ENCODE measurements around the gene CCDC3. TPM values are rescaled to one million over a fixed set of nuclear protein-coding genes. Genes with fewer than 3 reads are reported as not detected.

The CCDC3 gene
- total RNA-seq, 3 donors from 2014 or later (not counting 1 experiment from before 2014, with no cell fraction given): 0.21 to 0.23 (median 0.23) TPM

GRCh38 chr10:12969951-12970350 is 31.6 kb downstream of the CCDC3 start:
- no peak for DNase-seq
- no peak overlapping the region for H3K27ac Mint-ChIP-seq
- intact Hi-C loops (cut with micrococcal nuclease): no loop called here
- H3K4me3 Mint-ChIP-seq: no peak overlapping the region
- no peaks in the 10 kb centered on the region for H3K27me3 ChIP-seq (ENCODE audit: control insufficient read depth, insufficient read depth, low read length)
- TF ChIP-seq CTCF (IDR thresholded peaks at IDR 0.05): no peak
- H3K27ac ChIP-seq (ENCODE audit: low read length): no peak overlapping the region
- H3K36me3 ChIP-seq (ENCODE audit: control insufficient read depth, insufficient read depth, low read length): no peaks in the 10 kb centered on the region
- H3K9me3 ChIP-seq (ENCODE audit: control insufficient read depth, insufficient read depth, low read length): peaks cover 5% of the 10 kb centered on the region
- H3K36me3 Mint-ChIP-seq: no peaks in the 10 kb centered on the region
- peaks cover 6 to 9% of the 10 kb centered on the region in 2 donors for H3K27me3 Mint-ChIP-seq (ENCODE audit: low read depth in 2 of 2)
- 45% methylated on average over 5 of the region's 5 CpGs for WGBS (ENCODE audit: insufficient coverage)
- H3K9me3 Mint-ChIP-seq: peaks cover 7 to 9% of the 10 kb centered on the region in 2 donors
- no peak for ATAC-seq
- no peaks in the 10 kb centered on the region for H3K4me1 ChIP-seq (ENCODE audit: control insufficient read depth, insufficient read depth, low read length)
- H3K4me3 ChIP-seq (ENCODE audit: low read length): no peak overlapping the region
- no peaks in the 10 kb centered on the region for H3K4me1 Mint-ChIP-seq

- no peak overlapping the region for H3K4me3 ChIP-seq (ENCODE audit: low read length)
- Mint-ChIP-seq H3K36me3 (no peaks in the 10 kb centered on the region), H3K27me3 (ENCODE audit: low read depth in 2 of 2) (peaks cover 6 to 8% of the 10 kb centered on the region in 2 donors), H3K9me3 (peaks cover 7 to 9% of the 10 kb centered on the region in 2 donors), H3K4me3 (no peak overlapping the region), H3K4me1 (no peaks in the 10 kb centered on the region), H3K27ac (no peak overlapping the region)
- no peak for TF ChIP-seq CTCF (IDR thresholded peaks at IDR 0.05)
- DNase-seq: no peak
- no peak for ATAC-seq
- intact Hi-C loops (cut with micrococcal nuclease): no loop called here
- H3K36me3 ChIP-seq (ENCODE audit: control insufficient read depth, insufficient read depth, low read length): no peaks in the 10 kb centered on the region
- H3K27ac ChIP-seq (ENCODE audit: low read length): no peak overlapping the region
- 85% methylated on average over 4 of the region's 5 CpGs for WGBS (ENCODE audit: insufficient coverage)
- H3K4me1 ChIP-seq (ENCODE audit: control insufficient read depth, insufficient read depth, low read length): no peaks in the 10 kb centered on the region
- peaks cover 5% of the 10 kb centered on the region for H3K9me3 ChIP-seq (ENCODE audit: control insufficient read depth, insufficient read depth, low read length)
- no peaks in the 10 kb centered on the region for H3K27me3 ChIP-seq (ENCODE audit: control insufficient read depth, insufficient read depth, low read length)
Measured at GRCh38 chr10:12966067-12966466, 35.4 kb downstream of the CCDC3 start.

GRCh38 chr10:12965571-12965970 is 35.9 kb downstream of the CCDC3 start:
- Mint-ChIP-seq H3K27me3 (ENCODE audit: low read depth in 2 of 2) (peaks cover 6 to 8% of the 10 kb centered on the region in 2 donors), H3K4me3 (no peak overlapping the region), H3K36me3 (no peaks in the 10 kb centered on the region), H3K9me3 (peaks cover 7 to 9% of the 10 kb centered on the region in 2 donors), H3K27ac (no peak overlapping the region), H3K4me1 (no peaks in the 10 kb centered on the region)
- Histone ChIP-seq H3K36me3 (ENCODE audit: control insufficient read depth, insufficient read depth, low read length) (no peaks in the 10 kb centered on the region), H3K27me3 (ENCODE audit: control insufficient read depth, insufficient read depth, low read length) (no peaks in the 10 kb centered on the region), H3K4me3 (ENCODE audit: low read length) (no peak overlapping the region), H3K27ac (ENCODE audit: low read length) (no peak overlapping the region), H3K4me1 (ENCODE audit: control insufficient read depth, insufficient read depth, low read length) (no peaks in the 10 kb centered on the region), H3K9me3 (ENCODE audit: control insufficient read depth, insufficient read depth, low read length) (peaks cover 5% of the 10 kb centered on the region)
- ATAC-seq (no peak), DNase-seq (no peak)
- TF ChIP-seq CTCF (IDR thresholded peaks at IDR 0.05): no peak
- intact Hi-C loops (cut with micrococcal nuclease): no loop called here
- WGBS (ENCODE audit: insufficient coverage): 63% methylated on average over 4 of the region's 4 CpGs

GRCh38 chr10:12962556-12962955 is 39.0 kb downstream of the CCDC3 start:
- no peak overlapping the region for H3K4me3 Mint-ChIP-seq
- no peak overlapping the region for H3K27ac ChIP-seq (ENCODE audit: low read length)
- H3K27me3 ChIP-seq (ENCODE audit: control insufficient read depth, insufficient read depth, low read length): no peaks in the 10 kb centered on the region
- TF ChIP-seq CTCF (IDR thresholded peaks at IDR 0.05): no peak
- H3K9me3 ChIP-seq (ENCODE audit: control insufficient read depth, insufficient read depth, low read length): no peaks in the 10 kb centered on the region
- H3K36me3 Mint-ChIP-seq: no peaks in the 10 kb centered on the region
- no peak for DNase-seq
- no peak overlapping the region for H3K27ac Mint-ChIP-seq
- ATAC-seq: no peak
- peaks cover 5 to 7% of the 10 kb centered on the region in 2 donors for H3K9me3 Mint-ChIP-seq
- no peaks in the 10 kb centered on the region for H3K36me3 ChIP-seq (ENCODE audit: control insufficient read depth, insufficient read depth, low read length)
- no peak overlapping the region for H3K4me3 ChIP-seq (ENCODE audit: low read length)
- H3K4me1 Mint-ChIP-seq: no peaks in the 10 kb centered on the region
- no peaks in the 10 kb centered on the region for H3K4me1 ChIP-seq (ENCODE audit: control insufficient read depth, insufficient read depth, low read length)
- H3K27me3 Mint-ChIP-seq (ENCODE audit: low read depth in 2 of 2): peaks cover 0 to 5% of the 10 kb centered on the region in 2 donors
- WGBS (ENCODE audit: insufficient coverage): 89% methylated on average over 3 of the region's 3 CpGs
- intact Hi-C loops (cut with micrococcal nuclease): no loop called here
